CD4-positive, CD25-positive, alpha-beta regulatory T cell (primary cell): ENCODE measurements around the gene FHIT. TPM values are rescaled to one million over a fixed set of nuclear protein-coding genes. Genes with fewer than 3 reads are reported as not detected.

Experiments used
- ATAC-seq, 2 donors: fragments of 150-1000 bp; cut with Tn5 transposase; one replicate each; pipeline ENCODE4 v1.10.0; 2021; ENCODE audit warnings: low read depth in 2 of 2, moderate number of reproducible peaks in 2 of 2, moderate library complexity in 1 of 2
- DNase-seq, 3 donors: peaks; one replicate each; pipeline versions ENCODE4 v3.0.0 to v3.0.0-alpha.2; 2012 to 2022; ENCODE audit warnings: mixed read lengths in 1 of 3
- H3K27ac ChIP-seq: one replicate; pipeline ENCODE4 v1.7.0; 2013; ENCODE audit warnings: mild to moderate bottlenecking, low read length; ENCODE audit not compliant: insufficient read depth, poor library complexity, severe bottlenecking
- H3K27me3 ChIP-seq: one replicate; pipeline ENCODE4 v1.7.0; 2013; ENCODE audit warnings: low read length; ENCODE audit not compliant: control insufficient read depth, insufficient read depth
- H3K36me3 ChIP-seq: one replicate; pipeline ENCODE4 v1.7.0; 2013; ENCODE audit warnings: mild to moderate bottlenecking, low read length, moderate library complexity; ENCODE audit not compliant: control insufficient read depth, insufficient read depth
- H3K4me1 ChIP-seq: 2 replicates; pipeline ENCODE4 v1.7.0; 2013; ENCODE audit warnings: mild to moderate bottlenecking, low read length; ENCODE audit not compliant: insufficient read depth, control insufficient read depth, poor library complexity, severe bottlenecking
- H3K4me3 ChIP-seq: one replicate; pipeline ENCODE4 v1.7.0; 2013; ENCODE audit warnings: low read depth, mild to moderate bottlenecking, low read length, moderate library complexity
- H3K9me3 ChIP-seq, 2 experiments: 1 replicate in 1 of 2; 2 replicates in 1 of 2; pipeline ENCODE4 v1.7.0; 2013; ENCODE audit warnings: low read length in 2 of 2, mild to moderate bottlenecking in 1 of 2, moderate library complexity in 1 of 2; ENCODE audit not compliant: control insufficient read depth in 2 of 2
- H3K27ac Mint-ChIP-seq, 3 donors: one replicate each; pipeline ENCODE4 v1.8.0; 2020 to 2022; ENCODE audit warnings: mild to moderate bottlenecking in 3 of 3, mixed read lengths in 3 of 3, moderate library complexity in 2 of 3
- H3K27me3 Mint-ChIP-seq: one replicate; pipeline ENCODE4 v1.8.0; 2022; ENCODE audit warnings: mild to moderate bottlenecking, mixed read lengths
- H3K36me3 Mint-ChIP-seq: one replicate; pipeline ENCODE4 v1.8.0; 2020; ENCODE audit warnings: mixed read lengths
- H3K4me1 Mint-ChIP-seq, 4 donors: one replicate each; pipeline ENCODE4 v1.8.0; 2020 to 2022; ENCODE audit warnings: mixed read lengths in 4 of 4, mild to moderate bottlenecking in 1 of 4
- H3K4me3 Mint-ChIP-seq, 4 donors: one replicate each; pipeline ENCODE4 v1.8.0; 2020 to 2022; ENCODE audit warnings: mild to moderate bottlenecking in 4 of 4, mixed read lengths in 4 of 4, moderate library complexity in 3 of 4
- H3K9me3 Mint-ChIP-seq, 7 donors: one replicate each; pipeline ENCODE4 v1.8.0; 2020 to 2022; ENCODE audit warnings: mixed read lengths in 7 of 7, mild to moderate bottlenecking in 3 of 7, moderate library complexity in 2 of 7
- polyA plus RNA-seq, 4 donors: library from polyadenylated mRNA; unstranded; fragments of 300-500 nt; fragmentation: Illumina TruSeq; gene quantifications; one replicate each; pipeline ENCODE4 v1.2.3, GENCODE V29; 2021
- total RNA-seq: library from RNA; stranded (reverse); gene quantifications from one replicate; pipeline ENCODE4 v1.2.3, GENCODE V29; 2022

Gene FHIT
- total and polyA plus RNA-seq, 5 donors from 2014 or later = 7.8 to 120 (median 14.4) TPM

- no peaks in the 10 kb centered on the region for H3K27me3 ChIP-seq
- no peak overlapping the region for H3K4me3 ChIP-seq
- ATAC-seq (no peak), DNase-seq (no peak)
- Mint-ChIP-seq H3K27me3 (no peaks in the 10 kb centered on the region), H3K9me3 (peaks cover 0 to 5% (median 2%) of the 10 kb centered on the region in 7 donors), H3K27ac (no peak overlapping the region), H3K4me3 (no peak overlapping the region), H3K36me3 (peaks cover 7% of the 10 kb centered on the region), H3K4me1 (peaks cover 0 to 11% (median 4%) of the 10 kb centered on the region in 4 donors)
- no peaks in the 10 kb centered on the region for H3K9me3 ChIP-seq
- no peak overlapping the region for H3K27ac ChIP-seq
- H3K36me3 ChIP-seq = no peaks in the 10 kb centered on the region
- H3K4me1 ChIP-seq = no peaks in the 10 kb centered on the region
Measured at GRCh38 chr3:59821274-59821673, 1430.0 kb downstream of the FHIT start.

GRCh38 chr3:59820352-59820934 lies 1430.8 kb downstream of the FHIT start:
- Histone ChIP-seq H3K36me3 (no peaks in the 10 kb centered on the region), H3K27ac (no peak overlapping the region), H3K27me3 (no peaks in the 10 kb centered on the region), H3K4me1 (no peaks in the 10 kb centered on the region), H3K4me3 (no peak overlapping the region), H3K9me3 (no peaks in the 10 kb centered on the region)
- no peak for DNase-seq
- H3K4me3 Mint-ChIP-seq = no peak overlapping the region
- peaks cover 0 to 7% (median 3%) of the 10 kb centered on the region in 4 donors for H3K4me1 Mint-ChIP-seq
- H3K27me3 Mint-ChIP-seq = no peaks in the 10 kb centered on the region
- peaks cover 7% of the 10 kb centered on the region for H3K36me3 Mint-ChIP-seq
- ATAC-seq = no peak
- no peak overlapping the region for H3K27ac Mint-ChIP-seq
- H3K9me3 Mint-ChIP-seq = peaks cover 0 to 5% (median 0%) of the 10 kb centered on the region in 7 donors

- Histone ChIP-seq H3K9me3 (no peaks in the 10 kb centered on the region), H3K27me3 (no peaks in the 10 kb centered on the region), H3K4me3 (no peak overlapping the region), H3K36me3 (no peaks in the 10 kb centered on the region), H3K27ac (no peak overlapping the region), H3K4me1 (no peaks in the 10 kb centered on the region)
- H3K4me3 Mint-ChIP-seq = no peak overlapping the region
- H3K4me1 Mint-ChIP-seq = peaks cover 0 to 3% (median 0%) of the 10 kb centered on the region in 4 donors
- DNase-seq (no peak), ATAC-seq (no peak)
- no peaks in the 10 kb centered on the region for H3K27me3 Mint-ChIP-seq
- peaks cover 7% of the 10 kb centered on the region for H3K36me3 Mint-ChIP-seq
- H3K27ac Mint-ChIP-seq = no peak overlapping the region
- peaks cover 0 to 5% (median 0%) of the 10 kb centered on the region in 7 donors for H3K9me3 Mint-ChIP-seq
Measured at GRCh38 chr3:59818919-59819300, 1432.3 kb downstream of the FHIT start.

- no peaks in the 10 kb centered on the region for H3K27me3 Mint-ChIP-seq
- no peak for DNase-seq
- H3K9me3 Mint-ChIP-seq = peaks cover 0 to 5% (median 0%) of the 10 kb centered on the region in 7 donors
- ATAC-seq = no peak
- no peak overlapping the region for H3K27ac ChIP-seq
- peaks cover 0 to 3% (median 0%) of the 10 kb centered on the region in 4 donors for H3K4me1 Mint-ChIP-seq
- H3K27ac Mint-ChIP-seq = no peak overlapping the region
- H3K9me3 ChIP-seq = no peaks in the 10 kb centered on the region
- no peaks in the 10 kb centered on the region for H3K36me3 ChIP-seq
- peaks cover 5% of the 10 kb centered on the region for H3K36me3 Mint-ChIP-seq
- H3K4me3 ChIP-seq = no peak overlapping the region
- no peak overlapping the region for H3K4me3 Mint-ChIP-seq
- no peaks in the 10 kb centered on the region for H3K4me1 ChIP-seq
- H3K27me3 ChIP-seq = no peaks in the 10 kb centered on the region
Measured at GRCh38 chr3:59818033-59818918, 1433.0 kb downstream of the FHIT start.

GRCh38 chr3:59817511-59817910 lies 1433.7 kb downstream of the FHIT start:
- Histone ChIP-seq H3K4me3 (no peak overlapping the region), H3K36me3 (no peaks in the 10 kb centered on the region), H3K4me1 (no peaks in the 10 kb centered on the region), H3K9me3 (no peaks in the 10 kb centered on the region), H3K27me3 (no peaks in the 10 kb centered on the region), H3K27ac (no peak overlapping the region)
- Mint-ChIP-seq H3K4me3 (no peak overlapping the region), H3K27ac (no peak overlapping the region), H3K27me3 (no peaks in the 10 kb centered on the region), H3K4me1 (peaks cover 0 to 3% (median 0%) of the 10 kb centered on the region in 4 donors), H3K36me3 (peaks cover 3% of the 10 kb centered on the region), H3K9me3 (peaks cover 0 to 5% (median 0%) of the 10 kb centered on the region in 7 donors)
- DNase-seq (no peak), ATAC-seq (no peak)

- no peak overlapping the region for H3K4me3 ChIP-seq
Measured at GRCh38 chr3:59816312-59816711, 1434.9 kb downstream of the FHIT start.

GRCh38 chr3:59813148-59813538 lies 1438.1 kb downstream of the FHIT start:
- peaks cover 0 to 5% (median 4%) of the 10 kb centered on the region in 4 donors for H3K4me1 Mint-ChIP-seq
- no peak overlapping the region for H3K4me3 Mint-ChIP-seq
- Histone ChIP-seq H3K9me3 (no peaks in the 10 kb centered on the region), H3K27me3 (no peaks in the 10 kb centered on the region), H3K4me3 (no peak overlapping the region), H3K36me3 (no peaks in the 10 kb centered on the region), H3K27ac (no peak overlapping the region), H3K4me1 (no peaks in the 10 kb centered on the region)
- no peak overlapping the region for H3K27ac Mint-ChIP-seq
- H3K36me3 Mint-ChIP-seq = no peaks in the 10 kb centered on the region
- no peaks in the 10 kb centered on the region for H3K27me3 Mint-ChIP-seq
- H3K9me3 Mint-ChIP-seq = no peaks in the 10 kb centered on the region
- no peak for DNase-seq
- no peak for ATAC-seq

More at GRCh38 chr3:59816312-59816711, 1434.9 kb downstream of the FHIT start:
- Histone ChIP-seq H3K27ac (no peak overlapping the region), H3K4me1 (no peaks in the 10 kb centered on the region), H3K27me3 (no peaks in the 10 kb centered on the region), H3K9me3 (no peaks in the 10 kb centered on the region), H3K36me3 (no peaks in the 10 kb centered on the region)
- ATAC-seq (no peak), DNase-seq (no peak)
- no peak overlapping the region for H3K4me3 Mint-ChIP-seq
- no peaks in the 10 kb centered on the region for H3K36me3 Mint-ChIP-seq
- peaks cover 0 to 3% (median 0%) of the 10 kb centered on the region in 4 donors for H3K4me1 Mint-ChIP-seq
- peaks cover 0 to 5% (median 0%) of the 10 kb centered on the region in 7 donors for H3K9me3 Mint-ChIP-seq
- no peaks in the 10 kb centered on the region for H3K27me3 Mint-ChIP-seq
- no peak overlapping the region for H3K27ac Mint-ChIP-seq
